Caki2 (cell line): ENCODE results near the gene PRDM15. TPM values are rescaled to one million over a fixed set of nuclear protein-coding genes. Genes with fewer than 3 reads are reported as not detected.

ENCODE experiments used
- DNase-seq: peaks from one replicate; pipeline ENCODE4 v3.0.0-alpha.2; 2015; ENCODE audit warnings: low read depth
- in situ Hi-C: cut with HindIII; loops from 2 replicates; pipeline ENCODE4 v1.10.0; 2016; ENCODE audit warnings: low sequenced_read_pairs, low pct_unique_long_range_greater_than_20kb, mixed read lengths
- total RNA-seq: library from RNA; depleted of rRNA; stranded (reverse); fragments of >200 nt; shearing (Covaris generic); gene quantifications from 2 replicates; pipeline ENCODE4 v1.2.3, GENCODE V29; 2014; ENCODE audit warnings: low replicate concordance

Gene PRDM15
- total RNA-seq, 1 experiment from 2014 or later: 3.1 TPM

- DNase-seq: no peak
- in situ Hi-C loops: no loop called here
Measured at GRCh38 chr21:41913230-41913629, 34.1 kb upstream of the PRDM15 start.

GRCh38 chr21:41908829-41909228, 29.7 kb upstream of the PRDM15 start:
- no peak for DNase-seq
- in situ Hi-C loops: no loop called here

GRCh38 chr21:41907496-41908258, 28.5 kb upstream of the PRDM15 start:
- in situ Hi-C loops: no loop called here
- DNase-seq: no peak

GRCh38 chr21:41906770-41907169, 27.6 kb upstream of the PRDM15 start:
- in situ Hi-C loops: no loop called here

GRCh38 chr21:41903559-41904351, 24.6 kb upstream of the PRDM15 start:
- in situ Hi-C loops: no loop called here
- no peak for DNase-seq

More at GRCh38 chr21:41906770-41907169, 27.6 kb upstream of the PRDM15 start:
- no peak for DNase-seq

- in situ Hi-C loops: no loop called here
- DNase-seq: no peak
Measured at GRCh38 chr21:41902946-41903345, 23.8 kb upstream of the PRDM15 start.

- DNase-seq: no peak
- in situ Hi-C loops: no loop called here
Measured at GRCh38 chr21:41901782-41902181, 22.6 kb upstream of the PRDM15 start.

- in situ Hi-C loops: no loop called here
- DNase-seq: no peak
Measured at GRCh38 chr21:41901099-41901498, 22.0 kb upstream of the PRDM15 start.

GRCh38 chr21:41900401-41900800, 21.3 kb upstream of the PRDM15 start:
- in situ Hi-C loops: no loop called here
- no peak for DNase-seq

GRCh38 chr21:41899426-41900202, 20.5 kb upstream of the PRDM15 start:
- no peak for DNase-seq
- in situ Hi-C loops: no loop called here

- DNase-seq: no peak
- in situ Hi-C loops: no loop called here
Measured at GRCh38 chr21:41898998-41899397, 19.9 kb upstream of the PRDM15 start.

GRCh38 chr21:41897700-41898099, 18.6 kb upstream of the PRDM15 start:
- in situ Hi-C loops: no loop called here

GRCh38 chr21:41897047-41897669, 18.0 kb upstream of the PRDM15 start:
- in situ Hi-C loops: no loop called here
- DNase-seq: no peak

More at GRCh38 chr21:41897700-41898099, 18.6 kb upstream of the PRDM15 start:
- no peak for DNase-seq

GRCh38 chr21:41895643-41896493, 16.7 kb upstream of the PRDM15 start:
- no peak for DNase-seq
- in situ Hi-C loops: no loop called here

- in situ Hi-C loops: no loop called here
- DNase-seq: no peak
Measured at GRCh38 chr21:41894922-41895557, 15.9 kb upstream of the PRDM15 start.

- in situ Hi-C loops: no loop called here
- DNase-seq: no peak
Measured at GRCh38 chr21:41894511-41894910, 15.4 kb upstream of the PRDM15 start.

- in situ Hi-C loops: no loop called here
Measured at GRCh38 chr21:41892726-41893125, 13.6 kb upstream of the PRDM15 start.

More at GRCh38 chr21:41892726-41893125, 13.6 kb upstream of the PRDM15 start:
- DNase-seq: no peak
